B cell (primary cell): ENCODE measurements around the gene OR13J1. TPM values are rescaled to one million over a fixed set of nuclear protein-coding genes. Genes with fewer than 3 reads are reported as not detected.

ENCODE experiments used
- ATAC-seq: fragments of 200-7000 bp; cut with Tn5 transposase; one replicate; pipeline ENCODE4 v1.10.0; 2021; ENCODE audit warnings: low read depth, mild to moderate bottlenecking, moderate number of reproducible peaks, moderate library complexity
- CTCF ChIA-PET: fragments of 350-600 bp; sonication (Branson Sonifier 250); formaldehyde crosslinking; loops from one replicate; lab custom pipeline; 2021; ENCODE audit warnings: antibody characterized with exemption, inconsistent platforms; lab: Charles Lee
- POLR2A ChIA-PET: fragments of 350-600 bp; sonication (Branson Sonifier 250); formaldehyde crosslinking; loops from one replicate; lab custom pipeline; 2021; ENCODE audit warnings: antibody characterized with exemption; lab: Charles Lee
- DNase-seq: peaks from one replicate; pipeline ENCODE4 v3.0.0; 2013
- H2AFZ ChIP-seq: 2 replicates; pipeline ENCODE4 v1.6.1; 2012; ENCODE audit warnings: mild to moderate bottlenecking, low read depth, low read length; ENCODE audit not compliant: insufficient read depth, poor library complexity, severe bottlenecking
- H3K27ac ChIP-seq, 2 donors: 1 replicate in 1 of 2; 2 replicates in 1 of 2; pipeline ENCODE4 v1.5.1; 2012 to 2013; ENCODE audit warnings: low read length in 2 of 2, mild to moderate bottlenecking in 2 of 2, moderate library complexity in 1 of 2
- H3K27me3 ChIP-seq, 4 experiments: fragments of 200-600 bp in 1 of 4; sonication (generic) in 1 of 4; replicated peaks in 1 of 4; 1 replicate in 2 of 4; 2 replicates in 2 of 4; pipeline versions ENCODE4 v1.6.1 to v1.7.0; 2013 to 2016; ENCODE audit warnings: low read length in 3 of 4, mild to moderate bottlenecking in 2 of 4, mixed read lengths in 1 of 4, moderate library complexity in 1 of 4; ENCODE audit not compliant: insufficient read depth in 4 of 4, control insufficient read depth in 3 of 4; ENCODE audit errors: control extremely low read depth in 1 of 4
- H3K36me3 ChIP-seq, 2 experiments: replicated peaks in 1 of 2; 1 replicate in 1 of 2; 2 replicates in 1 of 2; pipeline versions ENCODE4 v1.6.1 to v1.7.1; 2013; ENCODE audit warnings: low read length in 1 of 2; ENCODE audit not compliant: insufficient read depth in 2 of 2, control insufficient read depth in 1 of 2; ENCODE audit errors: control extremely low read depth in 1 of 2, extremely low read depth in 1 of 2
- H3K4me1 ChIP-seq, 2 donors: fragments of 200-600 bp in 1 of 2; sonication (generic) in 1 of 2; 1 replicate in 1 of 2; 2 replicates in 1 of 2; pipeline versions ENCODE4 v1.5.1 to v1.6.1; 2013 to 2017; ENCODE audit warnings: low read length in 2 of 2; ENCODE audit not compliant: control insufficient read depth in 2 of 2, insufficient read depth in 2 of 2
- H3K4me2 ChIP-seq: replicated peaks from 2 replicates; pipeline ENCODE3; 2012; ENCODE audit warnings: mild to moderate bottlenecking, low read depth, low read length; ENCODE audit not compliant: poor library complexity, severe bottlenecking
- H3K4me3 ChIP-seq, 5 experiments: fragments of 200-600 bp in 1 of 5; sonication (generic) in 1 of 5; 1 replicate in 3 of 5; 2 replicates in 2 of 5; pipeline versions ENCODE4 v1.5.1 to v1.7.0; 2011 to 2016; ENCODE audit warnings: low read length in 4 of 5, mild to moderate bottlenecking in 4 of 5, low read depth in 2 of 5, control low read depth in 1 of 5, moderate library complexity in 1 of 5; ENCODE audit not compliant: insufficient read depth in 1 of 5; ENCODE audit errors: control extremely low read depth in 1 of 5, extremely low read depth in 1 of 5
- H3K79me2 ChIP-seq: fragments of 200-600 bp; sonication (generic); one replicate; pipeline ENCODE4 v1.6.0; 2016; ENCODE audit warnings: low read length; ENCODE audit not compliant: control insufficient read depth, insufficient read depth
- H3K9ac ChIP-seq: fragments of 200-600 bp; sonication (generic); 2 replicates; pipeline ENCODE4 v1.6.1; 2017; ENCODE audit warnings: mild to moderate bottlenecking, low read length, moderate library complexity
- H3K9me3 ChIP-seq, 3 donors: one replicate each; pipeline versions ENCODE4 v1.6.1 to v1.7.1; 2013; ENCODE audit warnings: low read length in 2 of 3; ENCODE audit not compliant: control insufficient read depth in 2 of 3, insufficient read depth in 1 of 3; ENCODE audit errors: control extremely low read depth in 1 of 3
- H4K20me1 ChIP-seq: 2 replicates; pipeline ENCODE4 v1.6.0; 2012; ENCODE audit warnings: mild to moderate bottlenecking, low read length; ENCODE audit not compliant: insufficient read depth, control insufficient read depth, poor library complexity, severe bottlenecking
- H3K27ac Mint-ChIP-seq: one replicate; pipeline ENCODE4 v1.8.0; 2021; ENCODE audit warnings: mixed read lengths
- H3K27me3 Mint-ChIP-seq: one replicate; pipeline ENCODE4 v1.8.0; 2021; ENCODE audit warnings: mixed read lengths
- H3K4me1 Mint-ChIP-seq: one replicate; pipeline ENCODE4 v1.8.0; 2021; ENCODE audit warnings: mixed read lengths
- H3K4me3 Mint-ChIP-seq: one replicate; pipeline ENCODE4 v1.8.0; 2021; ENCODE audit warnings: mixed read lengths
- H3K9me3 Mint-ChIP-seq: one replicate; pipeline ENCODE4 v1.8.0; 2022; ENCODE audit warnings: mixed read lengths; ENCODE audit not compliant: insufficient read depth
- CTCF ChIP-seq: fragments of 200-600 bp; IDR thresholded peaks from one replicate; pipeline ENCODE4 v1.8.0; 2022; ENCODE audit warnings: antibody characterized with exemption, mild to moderate bottlenecking
- EZH2 ChIP-seq: IDR thresholded peaks from 2 replicates; pipeline ENCODE4 v1.6.1; 2012; ENCODE audit warnings: borderline replicate concordance, low read depth, mild to moderate bottlenecking, moderate library complexity, low read length; ENCODE audit not compliant: insufficient read depth, poor library complexity, severe bottlenecking
- WGBS: methylation state at CpG from one replicate; pipeline ENCODE4 v1.1.5; 2013; ENCODE audit warnings: missing lambda C conversion rate; ENCODE audit not compliant: insufficient coverage; 5-methylcytosine and 5-hydroxymethylcytosine counted together
- intact Hi-C: fragments of 100-400 bp; cut with micrococcal nuclease; formaldehyde crosslinking; loops from one replicate; pipeline ENCODE4 v1.10.0; 2022
- polyA plus RNA-seq: library from polyadenylated mRNA; depleted of rRNA; stranded (reverse); fragments of >200 nt; gene quantifications from 2 replicates; pipeline ENCODE4 v1.2.3, GENCODE V29; 2012
- total RNA-seq, 2 donors: library from RNA; stranded (reverse); fragments of 120-200 nt in 1 of 2; gene quantifications; 1 replicate in 1 of 2; 2 replicates in 1 of 2; pipeline versions ENCODE4 v1.2.3 to v1.2.4, GENCODE V29; 2013 to 2022

OR13J1 gene
- total and polyA plus RNA-seq, 2 donors (not counting 1 experiment from before 2014, with no cell fraction given): not detected

DNA sequence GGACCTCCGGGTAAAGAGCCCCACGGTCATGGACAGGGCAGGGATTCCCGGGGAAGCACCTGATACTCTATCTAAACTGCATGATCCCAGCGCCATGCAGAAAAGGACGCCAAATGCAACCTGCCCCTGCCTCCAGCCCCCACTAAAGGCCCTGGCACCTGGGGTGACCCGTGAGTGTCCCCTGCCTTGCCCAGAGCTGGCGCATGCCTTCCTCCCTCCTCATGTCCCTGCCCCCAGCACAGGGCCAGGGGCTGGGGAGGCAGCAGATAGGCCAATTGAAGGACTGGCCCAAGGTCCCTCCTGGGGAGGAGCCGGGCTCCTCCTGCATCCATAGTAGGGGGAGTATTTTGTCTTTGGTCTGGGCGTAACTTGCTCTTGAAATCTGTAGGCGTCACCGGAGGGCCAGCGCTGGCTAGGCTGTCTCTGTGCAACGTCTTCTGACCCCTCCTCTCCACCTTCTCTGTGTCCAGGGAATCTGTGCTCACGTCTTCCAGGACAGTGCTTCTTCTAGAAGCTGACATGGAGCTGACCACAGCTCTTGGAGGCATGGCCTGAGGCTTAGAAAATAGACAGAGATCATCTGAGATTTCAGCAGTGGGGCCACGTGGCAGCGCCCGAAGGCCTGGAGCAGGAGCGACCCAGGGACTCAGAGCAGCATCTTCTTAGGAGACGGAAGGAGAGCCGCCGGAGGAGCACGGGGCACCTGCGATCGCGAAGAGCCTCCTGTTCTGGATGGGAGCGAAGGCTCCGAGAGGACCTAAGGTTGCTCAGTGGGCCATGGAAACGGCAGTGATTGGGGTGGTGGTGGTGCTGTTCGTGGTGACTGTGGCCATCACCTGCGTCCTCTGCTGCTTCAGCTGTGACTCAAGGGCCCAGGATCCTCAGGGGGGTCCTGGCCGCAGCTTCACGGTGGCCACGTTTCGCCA lies 39.7 kb upstream of the OR13J1 start:
- Histone ChIP-seq H3K36me3 (no peaks in the 10 kb centered on the region), H3K27ac (no peak overlapping the region), H3K9me3 (no peaks in the 10 kb centered on the region), H4K20me1 (no peaks in the 10 kb centered on the region), H3K4me2 (no peak overlapping the region), H3K27me3 (peaks cover 0 to 13% (median 3%) of the 10 kb centered on the region in 4 experiments), H2AFZ (no peak overlapping the region), H3K4me1 (peaks cover 4 to 7% of the 10 kb centered on the region in 2 donors), H3K9ac (no peak overlapping the region), H3K79me2 (no peaks in the 10 kb centered on the region), H3K4me3 (no peak overlapping the region)
- WGBS: 91% methylated on average over 33 of the region's 34 CpGs
- ATAC-seq: no peak
- intact Hi-C loops: no loop called here
- CTCF ChIA-PET: interaction anchor here (0.5 to 1.6 kb wide), 4 partner anchors 26 to 84 kb away, joined by 3 to 4 read pairs (median 4); no protein-coding TSS in a partner anchor
- TF ChIP-seq EZH2 (no peak), CTCF (no peak)
- Mint-ChIP-seq H3K27ac (no peak overlapping the region), H3K4me3 (no peak overlapping the region), H3K9me3 (no peaks in the 10 kb centered on the region), H3K27me3 (peaks cover 21% of the 10 kb centered on the region), H3K4me1 (peaks cover 7% of the 10 kb centered on the region)
- POLR2A ChIA-PET: no interaction called here
- DNase-seq: no peak

GRCh38 chr9:35909274-35909673 lies 39.1 kb upstream of the OR13J1 start, which contains the start of gene SPAAR:
Gene SPAAR, plus strand, starts transcription at chr9:35909490. Its CDS starts 974 bp downstream, at chr9:35910464.
- peaks cover 4 to 7% of the 10 kb centered on the region in 2 donors for H3K4me1 ChIP-seq
- no peaks in the 10 kb centered on the region for H3K9me3 Mint-ChIP-seq
- ATAC-seq (no peak), DNase-seq (no peak)
- H3K4me3 Mint-ChIP-seq: no peak within 1 kb of the TSS
- peaks cover 7% of the 10 kb centered on the region for H3K4me1 Mint-ChIP-seq
- peak within 1 kb of the TSS; percentile 22 for H3K27ac Mint-ChIP-seq
- no peaks in the 10 kb centered on the region for H3K9me3 ChIP-seq
- H3K4me2 ChIP-seq: no peak within 1 kb of the TSS
- no peak within 1 kb of the TSS for H3K27ac ChIP-seq
- H3K36me3 ChIP-seq: no peaks in the 10 kb centered on the region
- no peaks in the 10 kb centered on the region for H3K79me2 ChIP-seq
- intact Hi-C loops: no loop called here
- POLR2A ChIA-PET: no interaction called here
- CTCF ChIA-PET: interaction anchor here (0.6 kb wide), 1 partner anchor 129 kb away, joined by 3 read pairs; no protein-coding TSS in a partner anchor
- peaks cover 0 to 13% (median 3%) of the 10 kb centered on the region in 4 experiments for H3K27me3 ChIP-seq
- no peaks in the 10 kb centered on the region for H4K20me1 ChIP-seq
- H3K4me3 ChIP-seq: no peak within 1 kb of the TSS
- H3K9ac ChIP-seq: no peak within 1 kb of the TSS
- no peak within 1 kb of the TSS for H2AFZ ChIP-seq
- TF ChIP-seq EZH2 (no peak), CTCF (no peak)
- peaks cover 21% of the 10 kb centered on the region for H3K27me3 Mint-ChIP-seq
- 93% methylated on average over 6 of the region's 11 CpGs for whole genome bisulfite sequencing
